Measurements from ENCODE around the gene CSRP1. TPM values are rescaled to one million over a fixed set of nuclear protein-coding genes. Genes with fewer than 3 reads are reported as not detected.

The CSRP1 gene
- total RNA-seq, 3 donors from 2014 or later = 186 to 1,491 (median 767) TPM

- DNase-seq (ENCODE audit: low spot score in 2 of 2) = no peak
- H3K27me3 ChIP-seq = no peaks in the 10 kb centered on the region
- no peak overlapping the region for H3K27ac ChIP-seq
- H3K4me3 ChIP-seq = no peak overlapping the region
- H3K36me3 ChIP-seq = no peaks in the 10 kb centered on the region
- H3K4me1 ChIP-seq = peaks cover 0 to 18% of the 10 kb centered on the region in 2 donors
- no peaks in the 10 kb centered on the region for H3K9me3 ChIP-seq
- intact Hi-C loops (cut with DNase I; ENCODE audit: low total_unique reads) = no loop called here
- TF ChIP-seq POLR2A (IDR thresholded peaks at IDR 0.05) (no peak), POLR2AphosphoS5 (IDR thresholded peaks at IDR 0.05) (no peak)
- TF ChIP-seq, protein P1, sequence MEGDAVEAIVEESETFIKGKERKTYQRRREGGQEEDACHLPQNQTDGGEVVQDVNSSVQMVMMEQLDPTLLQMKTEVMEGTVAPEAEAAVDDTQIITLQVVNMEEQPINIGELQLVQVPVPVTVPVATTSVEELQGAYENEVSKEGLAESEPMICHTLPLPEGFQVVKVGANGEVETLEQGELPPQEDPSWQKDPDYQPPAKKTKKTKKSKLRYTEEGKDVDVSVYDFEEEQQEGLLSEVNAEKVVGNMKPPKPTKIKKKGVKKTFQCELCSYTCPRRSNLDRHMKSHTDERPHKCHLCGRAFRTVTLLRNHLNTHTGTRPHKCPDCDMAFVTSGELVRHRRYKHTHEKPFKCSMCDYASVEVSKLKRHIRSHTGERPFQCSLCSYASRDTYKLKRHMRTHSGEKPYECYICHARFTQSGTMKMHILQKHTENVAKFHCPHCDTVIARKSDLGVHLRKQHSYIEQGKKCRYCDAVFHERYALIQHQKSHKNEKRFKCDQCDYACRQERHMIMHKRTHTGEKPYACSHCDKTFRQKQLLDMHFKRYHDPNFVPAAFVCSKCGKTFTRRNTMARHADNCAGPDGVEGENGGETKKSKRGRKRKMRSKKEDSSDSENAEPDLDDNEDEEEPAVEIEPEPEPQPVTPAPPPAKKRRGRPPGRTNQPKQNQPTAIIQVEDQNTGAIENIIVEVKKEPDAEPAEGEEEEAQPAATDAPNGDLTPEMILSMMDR (IDR thresholded peaks at IDR 0.05) = no peak
These were observed 26.9 kb upstream of the CSRP1 start for GRCh38 chr1:201533836-201534235.

- no peaks in the 10 kb centered on the region for H3K9me3 ChIP-seq
- H3K4me3 ChIP-seq = no peak overlapping the region
- H3K27me3 ChIP-seq = no peaks in the 10 kb centered on the region
- intact Hi-C loops (cut with DNase I; ENCODE audit: low total_unique reads) = no loop called here
- H3K27ac ChIP-seq = peak overlapping the region; percentile 52 to 84
- peaks cover 0 to 8% of the 10 kb centered on the region in 2 donors for H3K4me1 ChIP-seq
- H3K36me3 ChIP-seq = no peaks in the 10 kb centered on the region
- no peak for TF ChIP-seq POLR2A (IDR thresholded peaks at IDR 0.05)
- no peak for TF ChIP-seq POLR2AphosphoS5 (IDR thresholded peaks at IDR 0.05)
- TF ChIP-seq, protein P1 (IDR thresholded peaks at IDR 0.05) = no peak
- DNase-seq (ENCODE audit: low spot score in 2 of 2) = no peak
These were observed 24.9 kb upstream of the CSRP1 start for GRCh38 chr1:201531551-201532425.

- peak overlapping the region; percentile 52 to 84 for H3K27ac ChIP-seq
- intact Hi-C loops (cut with DNase I; ENCODE audit: low total_unique reads) = no loop called here
- no peak overlapping the region for H3K4me3 ChIP-seq
- no peaks in the 10 kb centered on the region for H3K27me3 ChIP-seq
- H3K9me3 ChIP-seq = no peaks in the 10 kb centered on the region
- no peaks in the 10 kb centered on the region for H3K36me3 ChIP-seq
- peak; percentile 73 to 76 for DNase-seq (ENCODE audit: low spot score in 2 of 2)
- TF ChIP-seq, protein P1 (IDR thresholded peaks at IDR 0.05) = peak in 2 of 3 donors; percentile 57 to 70
- TF ChIP-seq POLR2AphosphoS5 (IDR thresholded peaks at IDR 0.05) (peak; percentile 9 to 95 (median 67)), POLR2A (IDR thresholded peaks at IDR 0.05) (no peak)
- peaks cover 0 to 8% of the 10 kb centered on the region in 2 donors for H3K4me1 ChIP-seq
These were observed 24.0 kb upstream of the CSRP1 start for GRCh38 chr1:201530741-201531531.

DNA sequence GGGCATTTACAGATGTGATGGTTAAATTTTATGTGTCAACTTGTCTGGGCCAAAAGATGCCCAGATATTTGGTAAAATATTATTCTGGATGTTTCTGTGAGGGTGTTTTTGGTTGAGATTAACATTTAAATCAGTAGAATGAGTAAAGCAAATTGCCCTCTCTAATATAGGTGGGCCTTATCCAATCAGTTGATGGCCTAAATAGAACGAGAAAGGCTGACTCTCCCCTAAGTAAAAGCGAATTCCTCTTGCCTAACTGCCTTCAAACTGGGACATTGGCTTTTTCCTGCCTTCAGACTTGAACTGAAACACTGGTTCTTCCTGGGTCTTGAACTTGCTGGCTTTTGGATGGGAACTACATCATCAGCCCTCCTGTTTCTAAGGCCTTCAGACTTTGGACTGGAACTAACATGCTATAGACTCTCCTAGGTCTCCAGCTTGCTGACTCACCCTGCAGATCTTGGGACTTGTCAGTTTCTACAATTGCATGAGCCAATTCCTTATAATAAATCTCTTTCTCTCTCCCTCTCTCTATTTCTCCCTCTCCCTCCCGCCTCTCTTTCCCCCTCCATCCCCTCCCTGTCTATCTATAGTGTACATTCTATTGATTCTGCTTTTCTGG, 21.8 kb upstream of the CSRP1 start:
- intact Hi-C loops (cut with DNase I; ENCODE audit: low total_unique reads) = no loop called here
- DNase-seq (ENCODE audit: low spot score in 2 of 2) = no peak
- H3K27me3 ChIP-seq = no peaks in the 10 kb centered on the region
- H3K4me3 ChIP-seq = no peak overlapping the region
- no peak for TF ChIP-seq POLR2AphosphoS5 (IDR thresholded peaks at IDR 0.05)
- TF ChIP-seq, protein P1 (IDR thresholded peaks at IDR 0.05) = no peak
- no peak for TF ChIP-seq POLR2A (IDR thresholded peaks at IDR 0.05)
- H3K9me3 ChIP-seq = no peaks in the 10 kb centered on the region
- no peaks in the 10 kb centered on the region for H3K36me3 ChIP-seq
- H3K27ac ChIP-seq = no peak overlapping the region
- H3K4me1 ChIP-seq = peaks cover 0 to 8% of the 10 kb centered on the region in 2 donors
